Effector CD4-positive, alpha-beta T cell (primary cell): Measurements from ENCODE around the gene TMEM179B.

ENCODE experiments used
- DNase-seq: peaks from one replicate; pipeline ENCODE4 v3.0.0-alpha.2; 2020

Gene TMEM179B

GRCh38 chr11:62835336-62835735 lies 48.1 kb downstream of the TMEM179B start:
- DNase-seq: no peak

GRCh38 chr11:62839050-62839945 lies 52.1 kb downstream of the TMEM179B start, which contains the start of gene WDR74:
Gene WDR74, minus strand, starts transcription at chr11:62839590. Its CDS starts 20 bp downstream, at chr11:62839570.
- DNase-seq: peak; percentile 90
